Muscle of back (tissue), 13 donors: Measurements from ENCODE around the gene HECTD3. TPM values are rescaled to one million over a fixed set of nuclear protein-coding genes. Genes with fewer than 3 reads are reported as not detected.

ENCODE experiments used
- DNase-seq, 3 donors: peaks; one replicate each; pipeline versions ENCODE4 v3.0.0 to v3.0.0-alpha.2; 2013
- long read RNA-seq, 9 donors: transcript quantifications; one replicate each; lab custom pipeline, GENCODE V29; 2026
- polyA plus RNA-seq, 10 donors: library from polyadenylated mRNA; unstranded; fragments of 120-200 nt; gene quantifications; one replicate each; pipeline ENCODE4 v1.2.1, GENCODE V29; 2013; ENCODE audit not compliant: insufficient read length in 10 of 10

HECTD3 gene
- 10 to 100 TPM; 24.3 to 31.8 (median 28.2) TPM for polyA plus RNA-seq
- long read RNA-seq, donor 1, transcript HECTD3-205 (6 exons, 2,385 nt): major isoform, 5 of 6 reads
- long read RNA-seq, donor 1, partial matches to known transcripts: 0 of 6 reads
- long read RNA-seq, donor 1, other reads (novel, unspliced or antisense): 0 of 6 reads
- long read RNA-seq, donor 2, partial matches to known transcripts: 5 of 12 reads
- long read RNA-seq, donor 2, other reads (novel, unspliced or antisense): 0 of 12 reads
- long read RNA-seq, donor 3: 0 reads
- long read RNA-seq, donor 4, partial matches to known transcripts: 12 of 17 reads
- long read RNA-seq, donor 4, other reads (novel, unspliced or antisense): 0 of 17 reads
- long read RNA-seq, donor 5, partial matches to known transcripts: 6 of 7 reads
- long read RNA-seq, donor 5, other reads (novel, unspliced or antisense): 0 of 7 reads
- long read RNA-seq, donor 6, partial matches to known transcripts: 7 of 13 reads
- long read RNA-seq, donor 6, other reads (novel, unspliced or antisense): 0 of 13 reads
- long read RNA-seq, donor 7, partial matches to known transcripts: 9 of 12 reads
- long read RNA-seq, donor 7, other reads (novel, unspliced or antisense): 0 of 12 reads
- long read RNA-seq, donor 8, partial matches to known transcripts: 0 of 1 reads
- long read RNA-seq, donor 8, other reads (novel, unspliced or antisense): 0 of 1 reads
- long read RNA-seq, donor 9, partial matches to known transcripts: 5 of 6 reads
- long read RNA-seq, donor 9, other reads (novel, unspliced or antisense): 0 of 6 reads

DNA sequence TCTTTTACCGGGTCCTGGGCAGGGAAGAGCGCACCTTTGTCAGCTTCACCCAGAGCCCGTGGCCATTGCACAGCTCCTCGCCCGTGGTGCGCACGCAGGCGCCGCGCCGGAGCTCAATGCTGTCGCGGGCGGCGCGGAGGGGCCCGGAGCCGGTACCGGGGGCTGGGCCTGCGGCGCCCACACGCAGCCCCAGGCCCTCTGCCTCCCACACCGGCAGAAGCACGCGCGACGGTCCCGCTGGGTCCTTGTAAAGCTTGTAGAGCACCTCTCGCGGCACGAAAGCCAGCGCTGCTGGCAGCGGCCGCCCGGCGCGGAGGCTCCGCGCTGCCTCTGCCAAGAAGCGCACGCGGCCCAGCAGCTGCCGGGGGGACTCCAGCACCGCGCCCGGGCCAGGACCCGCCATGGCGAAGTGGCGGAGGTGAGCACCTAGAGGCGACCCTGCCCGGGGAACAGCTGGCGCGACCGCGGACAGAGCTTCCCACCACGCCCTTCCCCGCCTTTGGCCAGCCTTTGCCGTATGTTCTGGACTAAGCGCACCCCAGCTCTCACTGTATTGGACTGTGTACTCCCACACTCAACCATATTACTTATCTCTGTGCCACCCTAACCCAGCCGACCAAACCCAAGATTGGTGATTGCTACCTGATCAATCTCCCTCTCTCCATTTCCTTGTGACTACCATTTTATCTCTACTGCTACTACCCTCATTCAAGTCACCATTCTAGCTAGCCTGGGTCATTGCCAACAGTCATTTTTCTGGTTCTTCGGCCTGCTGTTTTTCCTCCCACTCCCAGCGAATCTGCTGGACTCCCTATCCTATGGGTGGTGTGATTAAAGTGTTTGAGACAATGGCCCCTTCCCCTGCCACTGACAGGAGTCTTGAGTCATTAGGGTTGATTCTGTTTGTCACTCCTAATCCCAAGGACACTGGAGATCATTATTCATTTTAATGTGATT lies at the start of gene HECTD3:
HECTD3 (minus strand) TSS at position 470 of the 957 bp plus-strand sequence; CDS start at position 403, 67 bp downstream.
- peak; percentile 77 to 95 (median 88) for DNase-seq

- no peak for DNase-seq
Measured at GRCh38 chr1:45059829-45060228, 48.7 kb upstream of the HECTD3 start.

- DNase-seq: no peak
Measured at GRCh38 chr1:45057542-45057941, 46.4 kb upstream of the HECTD3 start.

GRCh38 chr1:45051005-45051772 lies 40.1 kb upstream of the HECTD3 start:
- DNase-seq: no peak

DNA sequence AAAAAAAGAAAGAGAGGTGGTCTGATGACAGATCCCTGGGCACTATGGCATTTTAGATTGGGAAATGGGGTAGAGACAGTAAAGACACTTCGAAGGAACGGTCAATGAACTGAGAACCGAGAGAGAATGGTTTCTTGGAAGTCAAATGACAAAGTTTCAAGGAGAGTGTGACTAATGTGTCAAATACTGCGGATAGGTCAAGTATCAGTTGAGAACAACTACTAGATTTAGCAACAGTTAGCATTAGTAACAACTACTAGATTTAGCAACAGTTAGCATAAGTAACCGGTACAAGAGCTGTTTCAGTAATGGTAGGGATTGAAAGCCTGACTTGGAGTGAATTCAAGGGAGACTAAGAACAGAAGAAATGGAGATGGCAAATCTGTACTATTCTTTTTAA lies 35.9 kb upstream of the HECTD3 start:
- DNase-seq: no peak

- no peak for DNase-seq
Measured at GRCh38 chr1:45044916-45045315, 33.8 kb upstream of the HECTD3 start.

GRCh38 chr1:45043094-45043493 lies 32.0 kb upstream of the HECTD3 start:
- no peak for DNase-seq

DNA sequence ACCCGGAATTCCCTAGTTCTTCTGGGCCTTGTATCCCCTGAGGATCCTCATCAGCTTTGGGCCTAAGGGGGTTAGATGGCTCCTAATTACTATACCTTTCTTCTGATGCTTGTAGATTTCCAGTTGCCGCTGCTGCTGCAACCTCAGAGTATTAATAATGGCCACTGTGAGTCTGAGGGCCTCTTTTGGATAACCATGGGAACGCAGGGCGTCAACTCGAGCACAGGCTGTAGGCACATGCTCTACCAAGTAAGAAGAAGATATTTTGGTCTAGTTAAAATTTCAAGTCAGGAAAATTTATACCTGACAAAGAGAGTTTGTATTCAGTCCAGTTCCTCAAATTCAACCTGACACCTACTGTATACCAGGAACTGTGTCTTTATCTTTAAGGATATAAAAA lies 29.2 kb upstream of the HECTD3 start:
- DNase-seq: no peak

GRCh38 chr1:45038661-45039364 lies 27.7 kb upstream of the HECTD3 start:
- no peak for DNase-seq

DNA sequence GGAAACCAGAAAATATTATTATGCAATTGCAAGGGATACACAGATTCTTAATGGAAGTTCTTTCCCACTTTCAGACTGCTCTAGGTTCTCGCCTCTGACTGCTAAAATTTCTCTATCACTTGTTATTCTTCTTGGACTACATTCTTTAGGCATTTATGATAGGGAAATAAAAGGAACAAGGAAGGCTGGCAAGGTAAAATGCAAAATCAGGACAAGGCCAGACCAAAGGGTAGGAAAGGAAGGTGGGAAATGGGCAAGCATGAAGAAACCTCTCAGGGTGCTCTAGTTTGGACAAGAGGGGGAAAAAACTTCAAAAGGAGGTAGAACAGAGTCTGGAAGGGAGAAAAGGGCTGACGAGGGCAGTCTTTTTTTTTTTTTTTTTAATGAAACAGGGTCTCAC lies 27.1 kb upstream of the HECTD3 start:
- no peak for DNase-seq

- DNase-seq: no peak
Measured at GRCh38 chr1:45037456-45037855, 26.3 kb upstream of the HECTD3 start.

DNA sequence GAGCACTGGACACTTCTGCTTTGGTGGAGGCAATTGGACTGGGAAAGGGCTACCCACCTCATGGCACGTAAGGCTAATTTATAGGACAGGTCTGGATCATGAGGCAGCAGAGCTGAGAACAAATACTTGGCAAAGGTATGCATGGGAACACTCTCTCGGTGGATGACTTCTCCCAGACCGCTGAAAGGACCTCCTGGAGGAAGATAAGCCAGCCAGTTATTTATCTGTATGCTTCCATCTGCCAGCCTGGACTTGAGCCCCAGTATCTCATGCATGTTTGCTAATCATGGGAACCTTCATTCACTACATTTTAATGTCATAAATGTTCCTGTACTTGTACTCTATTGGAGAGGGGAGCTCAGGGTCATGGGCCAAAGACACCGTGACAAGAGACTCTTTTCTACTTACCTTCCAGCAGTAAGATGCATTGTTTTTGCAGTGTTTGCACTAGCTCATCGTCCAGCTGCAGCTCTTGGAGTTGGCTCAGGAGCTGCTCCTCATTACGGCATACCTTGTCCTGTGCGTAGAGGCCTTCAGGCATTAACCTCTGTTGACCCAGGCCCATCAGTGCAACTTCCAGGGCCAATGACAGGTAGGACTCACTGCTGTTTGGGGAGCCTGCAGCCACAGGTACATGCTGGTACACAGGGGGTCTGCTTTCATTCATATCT lies 24.6 kb upstream of the HECTD3 start:
- DNase-seq: no peak

DNA sequence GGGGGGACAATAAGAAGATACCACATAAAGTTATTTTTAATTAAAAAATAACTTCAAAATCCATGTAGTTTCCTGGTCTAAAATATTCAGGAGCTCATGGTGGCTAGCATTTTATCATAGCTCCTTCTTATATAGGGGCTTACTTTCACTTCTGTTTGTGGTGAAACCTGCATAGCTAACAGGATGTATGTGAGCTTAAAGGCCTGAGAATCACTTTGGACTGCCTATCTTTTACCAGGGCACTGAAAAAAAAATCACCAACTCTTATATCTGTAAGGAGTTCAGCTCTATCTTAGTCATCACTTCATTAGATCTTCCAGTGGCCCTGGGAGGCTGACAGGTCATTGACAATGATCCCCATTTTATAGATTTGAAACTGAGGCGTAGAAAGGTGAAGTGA lies 22.2 kb upstream of the HECTD3 start:
- no peak for DNase-seq

DNA sequence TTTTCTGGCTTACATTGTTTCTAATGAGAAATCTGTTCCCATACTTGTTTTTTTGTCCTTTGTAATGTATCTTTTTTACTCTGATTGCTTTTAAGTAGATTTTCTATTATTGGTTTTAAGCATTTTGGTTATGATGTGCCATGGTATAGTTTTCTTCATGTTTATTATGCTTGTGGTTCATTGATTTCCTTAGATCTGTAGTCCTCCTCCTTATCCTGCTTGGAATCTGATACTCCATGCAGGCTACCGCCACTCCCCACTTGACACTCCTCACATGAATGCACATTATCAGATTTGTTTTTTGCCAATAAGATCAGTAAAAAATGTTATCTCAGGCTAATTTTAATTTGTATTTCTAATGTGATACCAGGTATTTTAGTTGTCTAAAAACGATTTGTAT lies 21.7 kb upstream of the HECTD3 start:
- no peak for DNase-seq

DNA sequence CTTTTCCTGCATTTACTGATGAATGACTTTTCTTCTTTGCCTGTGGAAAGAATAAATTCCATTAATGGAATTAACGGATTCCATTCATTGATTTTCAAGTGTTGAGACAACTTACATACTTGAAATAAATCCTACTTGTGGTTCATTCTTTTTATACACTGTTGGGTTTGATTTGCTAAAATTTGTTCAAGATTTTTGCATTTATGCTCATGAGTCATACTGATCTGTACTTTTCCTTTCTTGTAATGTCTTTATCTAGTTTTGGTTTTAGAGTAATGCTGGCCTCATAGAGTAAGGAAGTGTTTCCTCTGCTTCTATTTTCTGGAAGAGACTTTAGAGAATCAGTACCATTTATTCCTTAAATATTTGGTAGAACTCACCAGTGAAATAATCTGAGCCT lies 15.3 kb upstream of the HECTD3 start:
- no peak for DNase-seq

- DNase-seq: no peak
Measured at GRCh38 chr1:45023663-45024062, 12.5 kb upstream of the HECTD3 start.

GRCh38 chr1:45018599-45019230 lies 7.6 kb upstream of the HECTD3 start:
- DNase-seq: peak in 1 of 3 donors; percentile 29

- no peak for DNase-seq
Measured at GRCh38 chr1:45016767-45017166, 5.6 kb upstream of the HECTD3 start.

- DNase-seq: no peak
Measured at GRCh38 chr1:45016090-45016697, 5.1 kb upstream of the HECTD3 start.
